Hematopoietic multipotent progenitor cell (in vitro differentiated cells): ENCODE measurements around the gene RXFP1. TPM values are rescaled to one million over a fixed set of nuclear protein-coding genes. Genes with fewer than 3 reads are reported as not detected.

Source experiments
- DNase-seq, 3 donors: peaks; one replicate each; pipeline ENCODE4 v3.0.0-alpha.2; 2011 to 2015; ENCODE audit warnings: low read depth in 2 of 3, low spot score in 2 of 3
- total RNA-seq: library from RNA; depleted of rRNA; stranded (reverse); fragments of >200 nt; gene quantifications from one replicate; pipeline ENCODE4 v1.2.3, GENCODE V29; 2012

Gene RXFP1
- total RNA-seq: 0.27 TPM

DNA sequence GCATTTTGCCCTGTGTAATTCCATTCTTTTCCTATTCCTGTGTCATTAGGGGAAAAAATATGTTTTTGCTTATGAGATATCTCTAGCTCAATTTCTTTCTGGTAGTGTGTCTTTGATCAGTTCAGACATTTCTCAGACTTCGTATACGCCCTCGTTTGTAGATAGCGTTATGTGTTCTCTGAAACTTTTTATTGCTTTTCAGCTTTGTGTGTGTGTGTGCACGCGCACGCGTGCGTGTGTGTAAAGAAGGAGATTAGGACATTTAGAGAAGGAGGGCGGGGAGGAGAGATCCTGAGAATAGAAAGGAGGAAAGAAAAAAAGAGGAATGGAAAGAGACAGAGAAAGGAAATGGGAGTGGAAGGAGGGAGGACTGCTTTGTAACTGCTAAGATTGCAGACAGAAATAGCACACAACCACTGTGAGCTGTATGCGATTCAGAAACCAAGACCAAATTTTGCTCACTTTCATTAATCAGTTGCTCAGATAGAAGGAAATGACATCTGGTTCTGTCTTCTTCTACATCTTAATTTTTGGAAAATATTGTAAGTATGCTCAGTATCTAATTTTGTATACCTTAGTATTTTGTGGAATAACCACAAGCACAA lies at the start of gene RXFP1:
TSS of gene RXFP1 (plus strand) at position 399 of the 605 bp plus-strand sequence. CDS start at position 494, 95 bp downstream.
- DNase-seq: no peak

DNA sequence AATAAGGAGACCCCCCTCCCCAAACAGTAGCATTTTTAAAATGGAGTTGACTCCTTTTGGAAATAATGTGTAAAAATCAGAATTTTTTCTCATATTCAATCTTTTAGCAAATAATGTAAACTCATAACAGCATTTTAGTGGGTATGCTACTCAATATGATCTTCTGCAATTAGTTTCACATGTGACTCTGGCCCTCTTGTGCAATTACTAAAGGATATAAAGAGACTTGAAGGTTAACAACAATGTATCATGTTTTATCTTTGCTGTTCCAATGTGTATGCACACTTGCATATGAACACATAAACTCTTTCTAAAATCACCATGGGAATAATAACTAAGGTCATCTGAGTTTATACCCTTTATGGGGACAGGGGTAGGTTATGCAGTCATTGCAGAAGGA lies 39.9 kb upstream of the RXFP1 start:
- no peak for DNase-seq

DNA sequence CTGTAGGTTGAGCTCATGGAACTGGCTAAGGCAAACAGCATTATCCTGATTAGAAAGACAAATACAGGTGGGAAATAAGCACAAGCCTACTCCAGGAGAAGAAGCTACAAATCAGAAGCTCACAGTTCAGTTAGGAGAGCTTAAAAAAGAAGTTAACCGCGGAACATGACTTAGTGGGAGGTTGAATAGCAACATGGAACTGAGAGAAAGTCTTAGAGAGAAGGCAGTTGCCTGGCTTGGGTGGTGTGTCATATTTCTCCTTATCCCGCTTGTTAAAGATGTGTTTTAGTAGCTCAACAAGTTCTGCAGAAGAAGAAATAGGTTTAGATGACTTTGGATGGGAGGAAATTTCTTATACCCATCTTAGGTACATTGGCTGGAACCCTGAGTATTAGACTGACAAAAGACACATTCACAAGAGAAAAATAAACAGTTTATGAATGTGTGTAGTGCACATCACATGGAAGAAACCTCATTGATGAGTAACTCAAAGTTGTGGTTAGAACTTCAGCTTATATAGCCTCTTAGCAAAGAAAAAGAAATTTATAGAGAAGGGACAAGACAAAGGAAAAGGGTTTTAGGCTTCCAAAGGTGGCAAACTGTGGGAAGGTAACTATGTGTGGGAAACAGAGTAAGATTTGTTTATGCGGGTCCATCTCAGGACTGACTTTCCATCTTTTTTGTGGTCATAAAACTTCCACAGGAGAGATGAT lies 37.4 kb upstream of the RXFP1 start:
- no peak for DNase-seq

DNA sequence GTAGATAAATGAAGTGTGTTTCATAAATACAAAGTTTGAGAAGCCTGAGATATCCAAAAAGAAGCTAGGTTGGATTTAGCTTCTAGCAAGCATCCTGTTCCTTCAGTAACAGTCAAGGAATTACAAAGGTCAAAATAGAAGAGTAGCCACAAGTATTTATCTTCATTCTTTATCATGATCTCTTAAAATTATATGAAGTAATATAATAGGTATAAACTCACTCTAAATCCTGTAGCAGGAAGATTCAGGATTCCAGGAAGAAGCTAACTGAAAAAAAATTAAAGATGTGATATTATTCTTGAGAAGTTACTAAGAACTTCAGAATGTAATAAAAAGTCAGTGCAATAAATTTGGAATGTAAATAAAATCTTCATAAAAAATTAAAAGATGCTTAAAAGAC lies 31.1 kb upstream of the RXFP1 start:
- DNase-seq: no peak

DNA sequence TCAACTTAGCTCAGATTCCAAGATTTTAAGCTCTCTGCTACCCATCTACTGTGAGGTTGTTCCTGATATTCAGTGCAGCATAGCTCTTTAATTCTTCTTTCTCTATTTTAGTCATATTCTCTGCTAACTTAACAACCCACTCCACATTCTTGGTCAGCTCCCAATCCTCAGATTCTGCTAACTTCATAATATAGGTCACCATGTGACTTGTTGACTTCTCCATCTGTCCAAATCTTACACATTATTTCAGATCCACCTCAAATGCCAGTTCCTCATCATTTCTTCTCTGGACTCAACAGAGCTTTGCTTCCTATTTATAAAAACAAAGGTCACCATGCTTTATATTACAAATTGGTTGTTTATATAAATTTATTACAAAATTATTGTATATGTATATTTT lies 29.3 kb upstream of the RXFP1 start:
- no peak for DNase-seq

DNA sequence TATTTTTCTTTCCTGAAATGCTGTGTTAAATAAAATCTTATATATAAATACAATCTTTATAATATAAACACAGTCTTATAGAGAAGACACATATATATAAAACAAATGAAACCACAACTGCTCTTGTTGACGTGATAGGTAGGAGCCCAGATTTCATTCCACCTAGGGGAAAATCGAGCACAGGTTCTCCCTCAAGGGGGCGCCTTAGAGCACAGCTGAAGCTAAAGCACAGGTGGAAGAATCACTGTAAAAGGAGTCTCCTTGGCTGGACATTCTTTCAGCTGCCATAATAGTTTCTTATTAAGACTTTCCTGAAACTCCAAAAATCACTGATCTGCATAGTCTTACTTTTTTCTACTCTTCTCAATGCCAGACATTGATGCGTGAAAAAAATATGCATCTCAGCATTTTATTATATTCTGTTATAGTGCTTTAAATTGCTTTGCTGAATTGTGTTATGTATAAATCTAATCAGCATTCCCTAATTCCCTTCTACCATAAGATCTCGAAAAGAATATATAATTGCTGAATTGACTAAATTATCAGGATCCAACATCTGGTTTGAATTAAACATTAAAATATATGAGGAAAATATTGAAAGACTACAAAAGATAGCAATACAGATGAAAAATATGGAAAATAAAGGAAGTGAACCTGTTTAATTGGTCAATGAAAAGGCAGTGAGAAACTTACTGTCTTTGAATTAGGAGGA lies 25.5 kb upstream of the RXFP1 start:
- DNase-seq: peak in 2 of 3 donors; percentile 20 to 48

DNA sequence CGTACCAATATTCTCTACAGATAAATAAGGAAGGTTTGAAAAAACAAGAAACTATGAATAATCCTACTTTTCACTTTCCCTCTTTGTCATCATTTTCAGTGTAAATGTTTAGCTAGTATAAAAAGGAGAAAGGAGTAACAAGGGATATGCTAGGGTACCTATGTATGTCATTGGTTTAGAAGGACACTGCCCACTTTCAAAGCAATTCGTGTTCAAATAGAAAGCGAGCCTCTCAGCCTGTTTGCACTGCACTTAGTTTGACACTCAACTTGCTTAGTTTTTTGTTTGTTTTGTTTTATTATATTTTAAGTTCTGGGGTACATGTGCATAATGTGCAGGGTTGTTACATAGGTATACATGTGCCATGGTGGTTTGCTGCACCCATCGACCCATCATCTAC lies 21.6 kb upstream of the RXFP1 start:
- DNase-seq: no peak

DNA sequence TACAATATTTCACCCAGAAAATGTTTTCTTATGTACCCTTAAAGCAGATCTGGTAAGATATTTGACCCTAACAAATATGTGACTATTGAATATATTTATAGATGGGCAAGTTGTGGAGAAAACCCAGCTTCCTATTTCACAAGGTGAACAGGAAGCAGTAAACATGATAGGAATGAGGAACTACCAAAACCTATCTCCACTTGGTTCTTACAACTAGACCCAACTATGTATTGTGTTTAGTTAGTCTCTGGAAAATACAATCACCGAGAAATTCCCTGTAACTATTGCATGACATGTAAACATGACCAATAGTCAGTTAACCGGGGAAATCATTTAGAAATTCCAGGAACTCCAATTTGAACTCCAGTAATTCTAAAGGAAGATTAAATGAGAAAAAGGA lies 8.4 kb upstream of the RXFP1 start:
- DNase-seq: peak in 2 of 3 donors; percentile 14 to 46

DNA sequence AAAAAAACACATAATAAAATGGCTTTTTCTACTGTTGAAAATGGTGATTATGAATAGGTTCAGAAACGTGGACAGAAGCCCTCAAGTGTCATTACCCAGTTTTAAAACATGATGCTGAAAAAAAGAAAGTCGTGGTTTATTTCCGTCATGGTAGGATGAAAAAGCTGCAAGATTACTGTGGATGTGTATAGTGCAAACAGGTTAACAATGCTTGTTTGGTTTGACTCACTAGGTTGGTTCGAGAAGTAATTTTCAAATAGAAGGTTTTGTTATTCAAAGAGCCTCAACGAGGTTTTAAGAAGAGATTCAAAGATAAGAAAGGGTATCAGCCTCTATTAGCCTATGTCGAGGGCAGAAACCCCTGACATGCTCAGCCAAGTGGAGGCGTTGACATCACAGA lies 2.5 kb upstream of the RXFP1 start:
- no peak for DNase-seq

DNA sequence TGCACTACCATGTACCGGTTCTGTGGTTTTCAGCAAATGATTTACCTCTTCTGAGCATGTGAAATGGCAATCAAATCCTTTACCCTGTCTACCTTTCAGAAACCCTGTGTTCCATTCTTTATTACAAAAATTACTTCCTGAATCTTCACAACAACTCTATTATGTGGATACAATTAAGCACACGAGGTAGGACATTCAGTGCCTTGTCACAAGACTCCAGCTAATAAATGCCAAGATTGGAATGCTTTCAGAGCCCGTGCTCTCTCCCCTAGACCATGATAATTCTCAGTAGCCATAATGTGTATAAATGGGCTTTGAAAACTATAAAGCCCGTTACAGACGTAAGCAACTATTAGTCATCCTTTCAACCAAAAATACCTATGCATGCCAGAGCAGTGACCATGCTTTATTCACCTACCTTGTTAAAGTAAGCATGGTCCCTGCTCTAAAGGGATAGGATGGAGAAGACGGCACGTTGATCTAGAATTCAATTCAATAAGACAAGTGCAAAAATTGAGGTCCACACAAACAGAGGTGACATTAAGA lies 2.4 kb downstream of the RXFP1 start:
- no peak for DNase-seq

DNA sequence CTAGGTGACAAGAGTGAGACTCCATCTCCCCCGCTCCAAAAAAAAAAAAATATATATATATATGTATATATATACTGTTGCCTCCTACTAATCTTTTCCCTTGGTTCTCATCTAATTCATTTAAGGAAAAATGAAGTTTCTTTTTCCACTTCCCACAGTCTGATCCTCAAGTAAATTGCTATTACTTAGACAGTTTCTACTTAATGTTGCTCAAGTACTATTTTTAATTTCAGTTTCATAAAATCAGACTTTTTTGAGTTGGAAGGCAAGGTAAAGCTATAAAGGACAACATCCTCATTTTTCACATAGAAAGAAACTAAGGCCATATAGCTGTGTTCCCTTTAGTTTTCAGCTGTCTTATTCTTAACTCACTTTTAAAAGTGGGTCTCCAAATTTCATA lies 5.8 kb downstream of the RXFP1 start:
- DNase-seq: no peak

DNA sequence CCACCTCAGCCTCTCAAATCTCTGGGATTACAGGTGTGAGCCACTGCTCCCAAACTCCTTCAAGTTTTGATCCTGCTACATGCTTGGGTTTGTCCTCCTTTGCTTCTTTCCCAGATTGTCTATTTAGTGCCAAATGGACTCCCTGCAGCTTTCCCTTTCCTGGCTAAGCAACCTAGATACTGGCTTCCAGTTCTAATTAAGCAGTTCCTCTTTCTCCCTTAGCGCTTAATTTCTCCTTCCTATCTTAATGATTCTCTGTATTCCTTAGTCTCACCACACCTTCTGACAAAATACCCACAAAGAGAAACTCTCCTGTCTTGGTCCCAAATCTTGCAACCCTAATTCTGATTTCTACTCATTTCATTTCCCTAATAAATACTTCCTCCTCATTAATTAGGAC lies 7.8 kb downstream of the RXFP1 start:
- no peak for DNase-seq

DNA sequence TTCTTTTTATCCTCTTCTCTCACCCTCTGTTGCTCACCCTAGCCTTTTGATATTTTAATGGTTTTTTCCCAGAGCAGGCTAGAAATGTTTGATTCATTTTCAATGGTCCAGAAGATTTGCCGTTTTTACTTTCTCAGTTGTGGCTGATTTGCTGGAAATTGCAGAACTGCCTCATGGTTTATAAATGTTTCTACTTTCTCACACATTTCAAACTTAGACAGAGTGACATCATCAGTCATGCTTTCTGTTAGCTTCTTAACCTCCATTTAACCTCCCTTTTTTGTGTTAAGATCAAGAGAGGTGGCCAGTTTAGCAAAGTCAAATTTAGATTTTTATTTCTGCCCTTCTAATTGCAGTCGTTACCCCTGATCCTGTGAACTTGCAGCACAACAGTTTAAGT lies 8.7 kb downstream of the RXFP1 start:
- DNase-seq: no peak

DNA sequence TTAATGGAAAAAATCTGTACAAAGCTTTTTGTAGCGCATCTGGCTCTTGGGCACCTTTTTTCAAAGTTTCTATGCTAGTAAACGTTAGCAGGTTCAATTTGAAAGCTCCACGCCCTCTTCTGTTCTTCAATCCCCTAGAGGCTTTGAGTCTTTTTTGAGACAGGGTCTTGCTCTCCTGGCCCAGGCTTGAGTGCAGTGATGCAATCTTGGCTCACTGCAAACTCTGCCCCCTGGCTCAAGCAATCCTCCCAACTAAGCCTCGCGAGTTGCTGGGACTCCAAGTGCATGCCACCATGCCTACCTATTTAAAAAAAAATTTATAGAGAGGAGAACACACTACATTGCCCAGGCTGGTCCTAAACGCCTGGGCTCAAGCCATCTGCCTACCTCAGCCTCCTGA lies 9.2 kb downstream of the RXFP1 start:
- DNase-seq: no peak

DNA sequence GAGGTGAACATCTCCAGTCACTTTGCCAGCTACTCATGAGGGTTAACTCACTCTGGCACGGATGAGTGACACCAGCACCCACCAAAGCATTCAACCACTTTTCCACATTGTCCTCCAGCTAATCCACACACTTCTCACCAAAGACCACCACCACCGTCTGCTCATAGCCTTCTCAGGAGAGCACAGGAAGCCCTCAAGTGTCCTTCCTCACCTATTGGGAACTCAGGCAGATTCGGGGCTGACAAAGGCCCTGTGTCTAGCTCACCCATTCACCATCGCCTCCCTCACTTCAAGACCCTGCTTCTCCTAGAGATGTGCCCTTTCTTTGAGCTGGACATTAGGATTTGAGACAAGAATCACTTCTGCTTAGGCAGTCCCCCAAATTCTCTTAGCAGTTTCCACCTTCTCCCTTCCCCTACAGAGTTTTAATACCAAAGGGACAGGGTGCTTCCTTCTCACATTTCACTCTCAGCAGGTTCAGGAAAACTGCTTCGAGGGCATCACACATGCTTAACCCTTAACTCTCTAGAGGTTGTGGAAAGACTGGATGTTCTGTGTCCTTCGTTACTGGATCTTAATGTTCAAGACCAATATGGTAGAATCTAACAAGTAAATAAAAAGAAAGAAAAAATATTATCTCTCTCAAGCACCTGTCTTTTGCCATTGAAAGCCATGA lies 11.0 kb downstream of the RXFP1 start:
- no peak for DNase-seq

DNA sequence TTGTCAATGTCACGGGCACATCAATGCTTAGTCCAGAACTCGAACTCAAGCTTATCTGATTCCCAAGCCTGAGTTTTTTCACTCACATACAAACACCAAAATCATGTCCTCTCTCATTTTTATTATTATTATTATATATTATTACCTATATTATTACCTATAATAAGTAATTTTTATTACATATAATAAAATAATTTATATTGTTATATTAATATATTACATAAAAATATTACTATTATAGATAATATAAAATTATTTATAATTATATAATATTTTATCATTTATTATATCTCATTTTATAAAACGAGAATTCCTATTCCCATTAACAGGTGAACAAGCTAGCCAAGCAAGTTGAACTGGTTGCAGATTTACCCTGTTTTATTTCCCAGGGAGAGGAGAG lies 13.0 kb downstream of the RXFP1 start:
- no peak for DNase-seq

DNA sequence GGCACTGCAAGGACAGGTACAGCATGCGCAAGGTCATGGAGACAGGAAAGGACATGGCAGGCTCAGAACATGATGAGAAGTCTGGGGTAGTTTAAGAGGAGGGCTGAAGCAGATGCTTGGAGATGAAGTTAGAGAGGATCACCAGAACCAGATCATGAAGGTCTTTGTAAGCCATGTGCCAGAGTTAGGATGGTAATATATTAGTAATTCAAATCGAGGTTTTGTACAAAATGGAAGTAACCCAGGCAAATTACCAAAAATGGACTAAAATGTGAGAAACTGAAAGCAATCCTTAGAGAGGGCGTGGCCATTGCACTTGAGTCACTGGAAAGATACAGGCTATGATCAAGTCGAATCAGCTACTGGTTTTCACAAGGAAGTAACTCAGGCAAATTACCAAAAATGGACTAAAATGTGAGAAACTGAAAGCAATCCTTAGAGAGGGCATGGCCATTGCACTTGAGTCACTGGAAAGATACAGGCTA lies 13.5 kb downstream of the RXFP1 start:
- peak in 1 of 3 donors; percentile 47 for DNase-seq

DNA sequence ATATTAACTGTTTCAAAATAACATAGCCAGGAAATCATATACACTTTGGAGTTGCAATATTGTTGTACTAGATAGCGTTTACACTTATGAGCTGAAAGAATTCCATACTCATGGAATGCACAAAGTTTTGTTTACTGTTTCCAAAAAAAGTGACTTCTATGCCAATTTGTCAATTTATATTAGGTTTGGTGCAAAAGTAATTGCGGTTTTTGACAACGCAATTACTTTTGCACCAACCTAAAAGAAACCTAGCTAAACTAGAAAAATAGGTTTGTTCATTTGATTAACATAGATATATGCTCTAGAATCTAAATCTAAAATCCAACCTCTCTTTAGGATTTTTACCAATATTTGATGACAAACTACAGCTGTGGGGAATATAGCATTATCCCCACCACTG lies 15.2 kb downstream of the RXFP1 start:
- DNase-seq: no peak

DNA sequence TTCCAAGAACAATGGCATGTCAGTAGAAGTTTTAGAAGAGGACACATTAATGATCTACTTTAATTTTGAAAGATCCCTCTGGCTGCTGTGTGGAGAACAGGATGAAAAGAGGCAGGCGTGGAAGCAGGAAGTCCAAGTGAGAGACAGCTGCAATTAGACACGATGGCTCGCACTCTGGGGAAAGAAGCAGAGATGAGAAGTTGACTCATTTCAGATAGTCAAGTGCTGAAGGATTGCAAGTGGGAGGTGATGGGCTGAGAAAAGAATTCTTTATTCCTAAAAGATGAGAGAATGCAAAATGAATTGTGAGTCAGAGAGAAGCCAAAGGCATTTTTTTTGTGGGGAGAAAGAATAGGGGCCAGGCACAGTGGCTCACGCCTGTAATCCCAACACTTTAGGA lies 16.5 kb downstream of the RXFP1 start:
- DNase-seq: no peak

DNA sequence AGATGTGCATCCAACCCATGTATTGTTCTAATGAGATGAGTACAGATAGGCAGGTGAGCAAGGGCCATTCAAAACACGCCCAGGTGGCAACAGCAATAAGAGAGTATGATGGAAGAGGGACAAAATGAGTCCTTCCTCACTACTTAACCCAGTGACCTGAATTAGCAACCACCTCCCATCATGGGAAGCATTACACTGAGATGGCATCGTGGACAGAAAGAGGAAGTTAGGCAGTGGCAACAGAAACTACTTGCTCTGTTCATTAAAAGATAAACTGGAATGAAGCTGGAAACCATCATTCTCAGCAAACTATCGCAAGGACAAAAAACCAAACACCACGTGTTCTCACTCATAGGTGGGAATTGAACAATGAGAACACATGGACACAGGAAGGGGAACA lies 17.2 kb downstream of the RXFP1 start:
- DNase-seq: peak in 2 of 3 donors; percentile 29 to 77
